SKM-1 (cell line): ENCODE data around the gene PRDM11.

ENCODE experiments used
- DNase-seq: peaks from one replicate; lab custom pipeline; 2025; ENCODE audit not compliant: unreplicated experiment; lab: John Stamatoyannopoulos, UW

The PRDM11 gene

DNA sequence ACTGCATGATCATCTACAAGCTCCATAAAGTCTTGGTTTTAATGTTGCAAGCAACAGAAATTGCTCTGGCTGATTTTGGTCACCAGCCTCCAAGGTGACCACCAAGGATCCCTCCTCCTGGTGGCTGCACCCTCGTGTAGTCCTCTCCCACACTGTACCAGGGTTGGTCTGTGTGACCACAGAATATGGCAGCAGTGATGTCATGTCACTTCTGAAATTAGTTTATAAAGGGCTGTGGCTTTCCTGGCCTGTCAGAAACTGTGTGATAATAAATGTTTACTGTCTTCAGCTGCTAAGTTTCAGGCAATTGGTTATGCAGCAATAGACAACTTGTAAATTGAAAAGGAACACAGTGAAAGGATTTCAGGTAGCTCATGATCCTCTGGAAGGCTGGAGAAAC, 5.3 kb upstream of the PRDM11 start:
- no peak for DNase-seq

DNA sequence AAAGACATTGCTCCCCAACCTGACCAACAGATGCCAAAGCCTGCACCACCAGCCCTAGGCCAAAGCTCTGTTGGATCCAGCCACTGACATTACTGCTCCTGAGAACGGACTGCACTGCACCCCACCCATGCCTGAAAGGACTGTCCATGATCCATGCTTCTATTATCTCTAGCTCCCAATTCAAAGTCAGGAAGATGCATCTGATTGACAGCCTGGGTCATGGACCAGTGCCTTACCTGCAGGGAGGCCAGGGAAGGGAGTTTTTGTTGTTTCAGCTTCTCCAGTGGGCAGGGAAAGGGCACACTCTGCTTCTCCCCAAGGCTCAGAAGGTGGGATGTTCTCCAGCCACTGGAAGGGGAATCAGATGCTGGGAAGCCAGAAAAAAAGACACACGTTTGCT, 4.8 kb upstream of the PRDM11 start:
- no peak for DNase-seq

DNA sequence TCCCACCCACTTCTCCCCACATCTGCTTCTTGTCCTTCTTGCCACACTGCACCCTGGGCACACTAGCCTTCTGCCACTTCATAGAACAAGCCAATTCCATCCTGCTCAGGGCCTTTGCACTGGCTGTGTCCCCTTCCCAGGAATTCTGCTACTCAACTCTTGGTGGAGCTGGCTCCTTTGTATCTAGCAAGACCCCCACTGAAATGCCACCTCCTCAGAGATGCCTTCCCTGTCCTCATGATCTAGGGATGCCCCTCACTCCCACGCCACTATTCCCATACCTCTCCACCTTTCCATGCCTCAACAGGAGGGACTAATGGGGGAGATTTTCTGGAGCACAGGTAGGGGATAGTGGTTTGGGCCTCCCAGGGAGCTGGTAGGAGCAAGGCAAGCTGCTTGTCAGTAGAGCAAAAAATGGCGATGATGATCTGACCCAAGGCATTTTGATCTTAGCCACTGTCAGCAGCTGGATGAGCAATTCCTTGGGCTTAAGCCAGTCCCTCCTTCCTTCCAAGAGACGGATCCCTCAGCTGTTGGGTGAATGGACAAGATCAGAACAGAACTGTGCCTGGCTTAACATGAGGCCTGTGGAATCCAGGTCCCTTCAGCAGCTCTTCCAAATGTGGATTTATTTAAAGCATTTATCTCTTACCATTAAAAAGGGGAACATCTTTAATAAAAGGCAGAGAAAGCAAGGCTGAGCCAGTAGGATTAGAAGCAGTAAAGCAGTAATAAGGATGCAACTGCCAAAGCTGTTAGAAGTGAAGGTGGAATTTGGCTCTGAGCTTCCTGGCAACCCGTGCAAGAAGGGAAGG, 4.0 kb upstream of the PRDM11 start:
- no peak for DNase-seq

DNA sequence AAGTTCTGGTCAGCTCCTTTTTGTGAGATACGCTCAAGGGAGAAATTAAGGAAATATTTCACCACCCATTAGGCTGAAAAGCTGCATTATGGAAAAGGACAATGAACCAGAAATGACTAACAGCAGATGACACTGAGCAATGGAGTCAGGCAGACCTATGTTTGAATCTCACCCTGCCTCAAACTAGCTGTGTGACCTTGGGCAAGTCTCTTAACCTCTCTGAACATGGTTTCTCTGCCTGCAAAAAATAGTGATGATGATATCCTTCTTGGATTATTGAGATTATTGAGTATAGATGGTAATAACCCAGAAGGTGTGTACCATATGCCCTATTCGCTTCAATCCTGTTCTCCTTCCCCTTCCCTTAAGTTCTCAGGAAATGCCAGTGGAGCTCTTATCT, 2.9 kb upstream of the PRDM11 start:
- no peak for DNase-seq

DNA sequence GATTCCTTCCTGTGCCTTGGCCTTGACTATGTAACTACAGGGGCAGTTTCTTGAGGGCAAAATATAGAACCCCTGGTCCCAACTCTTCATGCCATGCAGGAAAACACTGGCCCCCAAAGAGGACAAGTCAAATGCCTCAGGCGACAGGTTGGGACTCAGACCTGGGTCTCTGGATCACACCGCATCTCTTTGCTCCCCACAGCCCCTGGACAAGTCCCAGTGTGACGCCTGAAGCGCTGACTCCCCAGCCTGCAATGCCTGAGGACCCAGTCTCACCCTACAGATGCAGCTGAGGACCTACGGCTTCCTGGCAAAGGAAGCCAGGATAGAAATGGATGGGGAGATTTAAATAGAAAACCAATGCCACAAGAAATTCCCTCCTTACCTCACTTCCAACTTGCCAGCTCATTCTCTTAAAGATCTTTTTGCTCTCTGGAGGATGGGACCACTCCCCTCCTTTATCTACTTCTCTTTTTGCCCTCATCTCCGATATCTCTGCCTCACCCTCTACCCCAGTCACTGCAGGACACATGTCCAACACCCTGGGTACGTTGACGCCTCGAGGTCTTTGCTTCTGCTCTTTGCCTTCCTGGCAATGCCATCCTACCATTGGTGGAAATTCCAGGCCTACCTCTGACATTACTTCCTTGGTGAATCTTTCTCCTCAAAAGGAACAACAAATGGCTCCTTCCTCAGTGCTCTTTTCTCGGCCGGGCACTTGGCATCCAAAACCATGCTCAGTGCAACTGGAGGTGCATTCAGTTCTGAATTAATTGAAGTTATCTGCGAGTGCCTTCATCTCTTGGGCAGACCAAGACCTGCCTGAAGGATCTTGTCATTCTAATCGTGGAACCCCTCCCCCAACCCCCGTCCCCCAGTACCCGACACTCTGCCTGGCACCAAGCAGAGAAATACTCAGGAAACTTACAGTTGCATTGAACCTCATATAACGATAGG, 2.0 kb upstream of the PRDM11 start:
- DNase-seq, result no peak

DNA sequence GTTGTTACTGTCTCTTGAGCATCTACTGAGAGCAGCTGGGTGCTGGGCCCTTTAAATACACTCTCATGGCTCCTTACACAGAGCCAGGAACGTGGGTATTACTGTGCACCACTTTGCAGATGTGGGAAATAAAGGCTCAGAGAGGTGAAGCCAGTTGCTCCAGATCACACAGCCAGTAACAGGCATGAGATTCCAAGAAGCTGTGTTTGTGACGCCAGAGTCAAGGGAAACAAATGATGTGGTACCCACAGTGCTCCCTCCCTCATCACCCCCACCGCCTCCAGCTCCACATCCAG, 1.4 kb upstream of the PRDM11 start:
- DNase-seq, result no peak

DNA sequence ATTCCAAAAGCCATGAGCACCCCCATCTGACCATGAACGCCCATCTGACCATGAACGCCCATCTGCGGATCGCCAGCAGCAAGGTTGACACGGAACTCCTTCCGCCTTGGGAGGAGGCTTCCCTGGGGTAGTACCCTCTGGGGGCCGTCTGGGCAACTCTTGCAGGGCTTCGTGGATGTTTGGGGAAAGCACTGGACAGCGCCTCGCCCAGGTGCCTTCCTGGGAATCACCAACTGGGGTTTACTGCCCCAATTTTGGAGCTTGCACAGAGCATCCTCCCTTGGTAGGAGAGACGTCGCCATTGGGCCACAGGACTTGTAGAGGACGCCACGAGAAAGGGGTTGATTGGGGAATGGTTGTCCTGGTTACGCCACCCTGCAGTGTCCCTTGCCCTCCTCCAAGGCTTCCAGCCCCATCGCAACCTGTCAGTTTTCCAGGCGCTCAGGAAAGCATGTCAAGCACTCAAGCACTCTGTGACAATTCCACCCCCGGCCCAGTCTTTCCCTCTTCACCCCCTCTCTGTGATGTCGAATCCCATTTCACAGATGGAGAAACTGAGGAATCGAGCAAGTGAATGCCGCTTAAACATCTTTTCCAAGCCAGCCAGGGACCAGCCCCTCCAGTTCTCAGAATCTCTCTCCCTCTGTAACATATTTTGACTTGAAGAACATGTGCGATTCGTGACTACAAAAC, 914 bp upstream of the PRDM11 start:
- DNase-seq, result no peak

DNA sequence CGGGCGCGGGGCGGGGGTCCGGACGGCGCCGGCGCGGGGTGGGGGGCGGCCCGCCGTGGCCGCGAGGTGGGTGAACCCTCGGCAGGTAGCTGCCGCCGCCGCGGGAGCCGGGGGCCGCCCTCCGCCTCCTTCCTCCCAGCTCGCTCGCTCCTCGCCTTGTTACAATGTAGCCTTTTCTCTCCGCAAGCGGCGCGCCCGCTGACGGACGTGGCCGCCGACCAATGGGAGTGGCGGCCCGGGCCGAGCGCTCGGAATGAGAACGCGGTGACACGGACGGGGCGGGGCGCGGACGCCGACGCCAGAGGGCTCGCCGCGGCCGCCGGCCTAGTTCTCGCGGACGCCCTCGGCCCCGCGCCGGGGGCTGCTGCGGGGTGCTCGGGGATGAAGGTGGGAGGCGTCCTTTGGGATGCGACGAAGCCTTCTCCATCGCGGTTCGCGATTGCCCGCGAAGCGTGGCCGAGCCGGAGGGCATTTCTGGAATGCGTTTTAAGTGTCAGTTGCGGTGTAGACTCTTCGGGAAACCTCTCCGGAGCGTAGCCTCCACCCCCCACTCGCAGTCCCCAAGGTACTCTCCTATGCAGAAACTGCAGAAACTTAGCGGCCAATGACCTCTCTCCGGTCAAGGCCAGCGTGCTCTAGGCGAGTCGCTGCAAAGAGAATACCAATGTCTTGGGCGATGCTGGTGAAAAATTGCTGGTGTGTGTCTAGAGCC, 734 bp downstream of the PRDM11 start:
- DNase-seq, result peak; percentile 81

DNA sequence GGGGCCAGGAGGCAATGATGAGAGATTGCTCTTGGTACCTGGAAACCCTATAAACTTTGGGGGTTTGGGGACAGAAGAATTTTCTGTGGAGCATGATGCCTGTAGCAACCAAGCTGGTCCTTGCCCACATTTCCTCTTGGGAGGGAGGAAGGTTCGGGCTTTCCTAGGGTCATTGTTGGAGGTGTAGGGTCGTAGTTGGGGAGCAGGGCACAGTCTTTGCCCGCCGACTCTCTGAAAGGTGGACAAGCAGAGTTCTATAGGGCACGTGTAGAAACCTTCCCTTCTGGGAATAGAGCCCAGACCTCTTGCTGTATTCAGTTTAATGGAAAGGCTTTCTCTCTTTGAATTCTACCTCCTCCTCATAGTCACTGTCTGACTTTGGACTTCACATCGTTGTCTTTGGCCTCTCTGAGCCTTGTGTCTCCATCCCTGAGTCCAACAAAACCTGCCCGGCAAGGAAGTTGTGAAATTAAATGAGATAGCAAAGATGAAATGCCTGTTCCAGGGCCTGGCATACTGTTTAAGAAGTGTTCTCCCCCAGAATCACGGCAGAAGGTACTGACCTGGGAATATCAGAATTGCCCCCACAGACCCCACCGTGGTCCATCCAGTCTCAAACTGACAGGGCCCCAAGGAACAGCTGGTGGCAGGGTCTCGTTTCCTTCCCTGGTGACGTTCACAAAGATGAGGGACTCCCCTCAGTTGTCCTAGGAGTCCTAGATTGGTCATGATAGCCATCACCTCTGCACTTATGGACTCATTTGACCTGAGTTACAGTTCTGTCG, 1.6 kb downstream of the PRDM11 start:
- no peak for DNase-seq

DNA sequence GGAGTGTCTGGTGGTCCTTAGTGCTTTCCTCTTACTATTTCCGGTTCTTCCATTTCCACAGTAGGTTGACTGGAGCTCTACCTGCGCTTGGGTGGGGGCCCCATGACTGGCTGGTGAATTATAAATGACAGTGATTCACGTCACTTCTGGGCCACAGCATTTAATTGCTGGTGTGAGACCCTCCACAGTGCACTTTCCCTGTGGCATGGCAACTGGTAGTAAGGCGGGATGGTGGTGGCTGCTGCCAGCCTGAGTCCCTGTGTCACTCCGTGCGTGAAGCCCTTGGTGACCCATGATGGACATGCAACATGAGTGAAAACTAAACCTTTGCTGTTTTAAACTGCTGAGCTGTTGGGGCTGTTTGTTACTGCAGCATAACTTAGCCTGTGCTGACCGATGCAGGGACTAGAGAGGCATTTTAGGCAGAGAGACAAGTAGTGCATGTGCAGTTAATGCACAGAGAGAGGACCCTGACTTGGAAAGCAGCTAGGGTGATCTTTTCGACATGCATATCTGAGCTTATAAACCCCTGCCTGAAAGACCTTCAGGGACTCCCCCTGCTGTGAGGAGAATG, 3.1 kb downstream of the PRDM11 start:
- no peak for DNase-seq

DNA sequence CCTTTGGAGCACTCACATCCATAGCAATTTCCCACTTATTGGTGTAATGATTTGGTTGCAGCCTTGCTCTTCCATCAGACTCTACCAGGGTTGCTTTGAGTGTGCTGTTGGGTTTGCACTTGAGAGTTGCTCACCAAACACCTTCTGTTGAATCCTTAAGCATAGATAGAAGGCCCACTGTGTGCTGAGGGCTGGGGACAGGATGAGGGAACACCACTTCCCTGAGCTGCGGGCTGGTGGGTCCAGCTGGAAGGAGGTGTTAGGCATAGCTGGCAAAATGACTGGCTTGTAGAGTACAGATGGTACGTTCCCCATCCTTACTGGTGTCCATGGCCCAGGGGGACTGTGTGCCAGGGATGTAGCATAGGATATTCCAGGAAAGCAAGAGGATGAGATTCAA, 3.9 kb downstream of the PRDM11 start:
- no peak for DNase-seq

DNA sequence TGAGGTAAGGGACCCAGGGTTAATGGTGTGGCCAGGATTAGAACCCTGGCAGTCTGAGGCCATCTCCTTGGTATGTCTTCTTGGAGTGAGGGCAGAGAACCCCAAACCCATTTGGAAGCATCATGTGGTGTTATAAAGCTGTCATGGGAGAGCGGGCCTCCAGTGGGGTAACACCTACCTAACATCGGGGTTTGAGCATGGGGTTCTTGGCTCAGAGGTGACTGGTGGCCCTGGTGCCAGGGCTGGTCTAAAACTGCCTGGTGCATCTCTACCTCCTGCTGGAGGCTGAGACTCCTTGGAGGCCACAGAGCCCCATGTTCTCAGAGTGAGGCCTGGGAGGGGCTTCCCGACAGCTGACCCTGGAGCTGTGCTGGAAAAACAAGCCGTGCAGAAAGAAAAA, 4.5 kb downstream of the PRDM11 start:
- no peak for DNase-seq

DNA sequence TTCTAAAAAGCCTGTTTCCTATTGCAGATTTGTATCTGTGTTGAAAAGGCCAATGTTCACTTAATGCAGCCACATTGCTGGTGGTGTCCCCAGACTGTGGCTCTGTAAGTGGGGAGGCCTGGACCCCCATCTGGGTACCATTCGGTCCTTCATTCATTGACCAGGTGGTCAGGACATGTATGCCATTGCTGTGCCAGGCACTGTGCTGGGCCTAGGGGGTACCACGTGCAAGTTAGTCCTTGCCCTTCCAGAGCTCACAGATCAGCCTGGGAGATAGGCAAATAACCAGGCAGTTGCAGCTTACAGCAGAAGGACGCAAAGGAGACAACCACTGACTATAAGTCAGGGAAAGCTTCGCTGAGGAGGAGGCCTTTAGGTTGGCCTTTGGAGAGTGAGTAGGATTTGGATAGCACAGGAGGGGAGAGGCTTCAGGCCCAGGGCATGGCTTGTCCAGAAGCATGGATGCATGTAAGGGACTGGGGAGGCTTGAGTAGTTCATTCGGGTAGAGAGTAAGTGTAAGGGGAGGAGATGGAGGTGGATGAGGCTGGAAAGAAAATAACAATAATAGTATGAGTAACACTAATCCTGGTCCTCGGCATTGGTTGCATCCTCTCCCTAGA, 5.0 kb downstream of the PRDM11 start:
- no peak for DNase-seq

DNA sequence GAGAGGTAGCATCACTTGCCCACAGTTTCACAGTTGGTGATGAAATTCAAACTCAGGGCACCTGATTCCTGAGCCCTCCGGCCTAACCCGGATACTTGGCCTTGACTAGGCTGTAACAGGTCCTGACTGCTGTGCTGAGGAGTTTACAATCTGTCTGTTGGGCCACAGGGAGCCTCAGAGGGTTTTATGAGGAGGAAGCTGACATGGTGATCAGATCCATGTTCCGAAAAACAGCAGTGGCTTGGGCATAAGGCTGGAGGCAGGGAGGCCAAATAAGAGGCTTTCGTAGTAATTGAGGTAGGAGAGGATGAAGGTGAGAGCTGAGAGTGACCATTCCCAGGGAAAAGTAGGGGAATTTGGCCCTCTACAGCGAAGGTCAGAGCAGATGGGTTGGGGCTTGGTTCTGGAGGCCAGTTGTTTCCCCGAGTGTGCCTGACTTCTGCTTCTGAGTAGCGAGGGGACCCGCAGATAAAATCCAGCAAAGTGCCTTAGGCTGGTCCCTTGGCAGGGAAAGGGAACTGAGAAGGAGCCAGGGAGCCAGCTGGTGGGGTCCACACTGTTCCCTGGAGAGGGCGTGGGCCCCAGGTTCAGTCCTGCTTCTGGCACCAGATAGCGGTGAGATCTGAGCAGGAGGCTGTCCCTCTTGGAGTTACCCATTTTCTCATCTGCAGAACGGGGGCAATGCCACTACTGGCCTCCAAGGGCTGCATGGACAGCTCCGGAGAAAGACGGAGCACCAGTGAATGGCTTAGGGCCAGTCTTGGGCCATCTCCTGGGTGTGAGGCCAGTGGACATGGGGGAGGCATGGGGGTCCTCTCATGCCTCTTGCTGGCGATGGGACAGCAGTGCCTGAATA, 6.5 kb downstream of the PRDM11 start:
- DNase-seq, result no peak

DNA sequence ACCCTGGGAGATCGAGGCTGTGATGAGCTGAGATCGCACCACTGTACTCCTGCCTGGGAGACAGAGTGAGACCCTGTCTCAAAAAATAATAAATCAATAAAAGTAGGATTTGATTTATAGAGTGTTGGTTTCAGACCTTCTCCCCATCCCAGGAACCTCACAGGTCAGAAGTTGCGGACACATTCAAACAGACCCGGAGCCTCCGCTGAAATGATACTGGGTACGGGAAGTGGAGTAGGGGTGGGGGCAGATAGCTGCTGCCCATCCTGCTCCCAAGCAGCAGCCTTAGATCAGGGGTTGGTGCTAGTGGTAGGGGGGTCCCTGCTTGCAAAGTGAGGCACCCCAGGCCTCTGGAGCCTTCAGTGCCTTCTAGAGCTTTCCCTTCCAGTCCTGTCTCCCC, 7.8 kb downstream of the PRDM11 start:
- no peak for DNase-seq

DNA sequence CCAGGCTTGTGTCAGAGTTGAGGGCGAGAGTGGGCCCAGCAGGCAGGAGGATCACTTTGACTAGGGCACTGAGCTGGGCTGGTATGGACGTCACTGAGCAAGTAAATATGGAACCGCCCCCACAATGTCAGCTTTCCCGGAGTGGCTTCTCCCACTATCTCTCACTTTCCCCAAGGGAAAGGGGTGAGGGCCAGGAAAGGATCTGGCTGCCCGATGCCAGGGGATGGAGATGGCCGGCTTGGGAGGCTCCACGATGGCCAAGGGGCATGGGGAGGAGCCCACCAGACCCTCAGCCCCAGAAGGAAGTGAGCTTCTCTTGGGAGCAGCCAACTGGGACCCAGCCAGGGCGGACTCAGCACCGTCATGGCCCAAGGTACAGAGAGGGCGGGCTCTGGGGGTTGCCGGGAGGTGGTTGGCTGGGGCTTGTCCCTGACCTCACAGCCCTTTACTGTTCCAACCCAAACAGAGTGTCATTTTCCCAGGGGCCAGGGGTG, 8.7 kb downstream of the PRDM11 start:
- no peak for DNase-seq

DNA sequence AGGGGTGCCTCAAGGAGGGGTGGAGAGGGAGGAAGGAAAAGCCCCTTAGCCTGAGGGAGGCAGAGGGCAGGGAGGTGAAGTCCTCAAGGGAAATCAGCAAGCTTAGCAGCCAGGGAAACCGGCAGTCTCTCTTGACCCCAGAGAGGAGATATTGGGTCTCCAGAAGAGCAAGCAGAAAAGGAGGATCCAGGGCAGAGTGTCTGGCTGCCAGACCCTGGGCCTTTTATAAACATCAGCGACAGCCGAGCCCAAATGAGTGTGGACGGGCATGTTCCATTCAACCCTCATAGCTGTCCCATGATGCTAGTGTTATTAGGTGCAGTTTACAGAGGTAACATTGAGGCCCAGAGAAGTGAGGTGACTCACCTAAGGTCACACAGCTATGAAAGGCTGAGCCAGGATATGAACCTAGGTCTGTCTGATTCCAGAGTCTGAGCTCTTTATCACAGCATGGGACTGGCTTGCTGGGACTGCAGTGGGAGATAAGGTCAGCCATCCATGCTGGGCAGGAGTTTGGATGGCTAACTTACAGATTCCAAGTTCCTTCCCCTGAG, 9.3 kb downstream of the PRDM11 start:
- DNase-seq, result no peak

DNA sequence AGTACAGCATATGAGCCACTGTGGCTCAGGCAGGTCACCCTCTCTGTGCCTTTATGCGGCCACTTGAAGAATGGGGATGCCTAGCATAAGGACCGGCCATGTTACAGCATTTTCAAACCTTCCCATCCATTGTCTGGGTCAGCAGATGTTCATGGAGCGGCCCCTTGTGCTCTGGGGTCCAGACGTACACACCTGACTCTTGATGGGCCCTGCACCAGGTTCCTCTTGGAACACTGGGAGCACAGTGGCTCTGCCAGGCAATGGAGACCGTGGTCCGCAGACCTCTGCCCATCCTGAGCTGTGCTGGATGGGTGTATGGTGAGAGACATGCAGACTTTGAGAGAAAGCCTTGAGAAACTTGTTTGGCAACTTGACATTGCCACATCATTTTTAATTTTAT, 9.8 kb downstream of the PRDM11 start:
- DNase-seq, result no peak
